ENCODE measurements around the gene PCNA. TPM values are rescaled to one million over a fixed set of nuclear protein-coding genes. Genes with fewer than 3 reads are reported as not detected.
A peak's percentile ranks its signal among the peaks of the same experiment; 100 is the strongest.

PCNA gene
- total and polyA plus RNA-seq, 10 of the 15 experiments (the other 5 are each of a cell fraction or from before 2014, with no cell fraction given), result 389 to 694 (median 540) TPM

- TF ChIP-seq MLLT1 (IDR thresholded peaks at IDR 0.05) (no peak; the same call in 1 of the 2 replicates), ESRRA (IDR thresholded peaks at IDR 0.05; ENCODE audit: low read length) (no peak), FOXM1 (IDR thresholded peaks at IDR 0.05; ENCODE audit: low read depth, low read length) (peak; percentile 20; the same call in 1 of the 2 replicates), NR2C1 (IDR thresholded peaks at IDR 0.05) (no peak), NRF1 (conservative IDR thresholded peaks at IDR 0.05; ENCODE audit: low read depth, low read length) (no peak), CEBPZ (IDR thresholded peaks at IDR 0.05; ENCODE audit: low read depth, low read length) (no peak), NR2F1 (conservative IDR thresholded peaks at IDR 0.05) (0 out of 2 replicates have a peak, but pooled peaks have one; percentile 32), SIN3A (IDR thresholded peaks at IDR 0.05; ENCODE audit: low read depth, low read length) (no peak), EED (IDR thresholded peaks at IDR 0.05; ENCODE audit: low read depth) (peak; percentile 73), ZNF687 (IDR thresholded peaks at IDR 0.05) (peak; percentile 88; the same call in 1 of the 2 replicates), RBBP5 (conservative IDR thresholded peaks at IDR 0.05) (no peak), CREM (IDR thresholded peaks at IDR 0.05; ENCODE audit: low read depth) (peak; percentile 51), TCF3 (IDR thresholded peaks at IDR 0.05; ENCODE audit: borderline replicate concordance, insufficient read depth, low read depth, low read length) (no peak), MTA2 (IDR thresholded peaks at IDR 0.05; ENCODE audit: low read depth) (peak; percentile 59; the same call in 1 of the 2 replicates), SREBF1 (IDR thresholded peaks at IDR 0.05; ENCODE audit: low read length) (no peak), SMAD1 (IDR thresholded peaks at IDR 0.05; ENCODE audit: low read depth, partially characterized antibody) (no peak), SRF (IDR thresholded peaks at IDR 0.05; ENCODE audit: low read depth in 2 of 2, low read length in 2 of 2) (no peak), ZNF24 (IDR thresholded peaks at IDR 0.05) (0 out of 2 replicates have a peak, but pooled peaks have one; percentile 21), DPF2 (IDR thresholded peaks at IDR 0.05) (no peak; the same call in 1 of the 2 replicates)
- TF ChIP-seq, protein P1, sequence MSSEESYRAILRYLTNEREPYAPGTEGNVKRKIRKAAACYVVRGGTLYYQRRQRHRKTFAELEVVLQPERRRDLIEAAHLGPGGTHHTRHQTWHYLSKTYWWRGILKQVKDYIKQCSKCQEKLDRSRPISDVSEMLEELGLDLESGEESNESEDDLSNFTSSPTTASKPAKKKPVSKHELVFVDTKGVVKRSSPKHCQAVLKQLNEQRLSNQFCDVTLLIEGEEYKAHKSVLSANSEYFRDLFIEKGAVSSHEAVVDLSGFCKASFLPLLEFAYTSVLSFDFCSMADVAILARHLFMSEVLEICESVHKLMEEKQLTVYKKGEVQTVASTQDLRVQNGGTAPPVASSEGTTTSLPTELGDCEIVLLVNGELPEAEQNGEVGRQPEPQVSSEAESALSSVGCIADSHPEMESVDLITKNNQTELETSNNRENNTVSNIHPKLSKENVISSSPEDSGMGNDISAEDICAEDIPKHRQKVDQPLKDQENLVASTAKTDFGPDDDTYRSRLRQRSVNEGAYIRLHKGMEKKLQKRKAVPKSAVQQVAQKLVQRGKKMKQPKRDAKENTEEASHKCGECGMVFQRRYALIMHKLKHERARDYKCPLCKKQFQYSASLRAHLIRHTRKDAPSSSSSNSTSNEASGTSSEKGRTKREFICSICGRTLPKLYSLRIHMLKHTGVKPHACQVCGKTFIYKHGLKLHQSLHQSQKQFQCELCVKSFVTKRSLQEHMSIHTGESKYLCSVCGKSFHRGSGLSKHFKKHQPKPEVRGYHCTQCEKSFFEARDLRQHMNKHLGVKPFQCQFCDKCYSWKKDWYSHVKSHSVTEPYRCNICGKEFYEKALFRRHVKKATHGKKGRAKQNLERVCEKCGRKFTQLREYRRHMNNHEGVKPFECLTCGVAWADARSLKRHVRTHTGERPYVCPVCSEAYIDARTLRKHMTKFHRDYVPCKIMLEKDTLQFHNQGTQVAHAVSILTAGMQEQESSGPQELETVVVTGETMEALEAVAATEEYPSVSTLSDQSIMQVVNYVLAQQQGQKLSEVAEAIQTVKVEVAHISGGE (CRISPR knock-in tag; IDR thresholded peaks at IDR 0.05), result no peak
These were observed 39.3 kb downstream of the PCNA start (continued) for GRCh38 chr20:5080384-5080877.
